CD4-positive, alpha-beta T cell treated with Interleukin-21 for 1 hour (primary cell): ENCODE data around the gene FUNDC1.
"Not testable (repeated sequence)": the region's sequence is repeated elsewhere in the genome, so short reads cannot be mapped to it uniquely, and the experiment has no call there.

Source experiments
- DNase-seq: peaks from one replicate; pipeline ENCODE4 v3.0.0-alpha.2; 2020

FUNDC1 gene

DNA sequence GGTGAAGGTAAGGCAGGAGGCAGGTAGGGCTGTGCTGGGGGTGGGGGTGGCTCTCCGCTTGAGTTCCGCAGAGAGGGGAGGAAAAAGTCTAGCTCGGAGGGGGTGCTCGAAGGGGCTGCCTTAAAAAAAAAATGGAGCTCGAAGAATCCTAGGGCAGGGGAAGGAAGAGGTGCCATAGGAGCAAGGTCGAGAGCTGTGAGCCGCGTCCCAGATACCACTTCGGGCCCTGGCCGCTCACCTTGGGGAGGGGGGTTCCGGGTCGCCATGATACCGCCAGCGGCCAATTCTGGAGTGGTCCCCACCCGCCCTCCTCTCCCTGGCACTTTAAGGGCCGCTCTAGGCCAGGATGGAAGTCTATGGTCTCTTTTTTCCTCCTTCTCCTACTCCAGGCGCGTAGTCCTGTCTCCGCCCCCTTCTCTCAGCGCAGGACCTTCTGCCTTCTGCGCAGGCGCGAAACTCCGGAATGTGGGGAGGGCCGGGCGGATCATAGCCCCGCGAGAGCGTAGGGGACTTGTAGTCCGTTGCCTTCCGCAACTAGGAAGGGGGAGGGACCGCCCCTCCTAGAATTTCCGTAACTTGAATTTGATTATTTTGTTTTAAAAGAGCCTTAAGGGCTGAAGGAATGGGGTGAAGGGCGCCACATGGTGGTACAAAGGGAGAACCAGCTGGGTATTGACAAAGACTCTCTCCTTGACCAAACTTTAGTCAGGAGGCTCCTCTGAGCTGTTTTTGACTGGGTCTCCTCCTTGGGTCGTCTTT, at the start of gene FUNDC1:
TSS of gene FUNDC1 (minus strand) at position 293 of the 759 bp plus-strand sequence. CDS start at position 266, 27 bp downstream.
- DNase-seq = peak; percentile 94

- no peak for DNase-seq
Measured at GRCh38 chrX:44585866-44586265, 43.2 kb upstream of the FUNDC1 start.

DNA sequence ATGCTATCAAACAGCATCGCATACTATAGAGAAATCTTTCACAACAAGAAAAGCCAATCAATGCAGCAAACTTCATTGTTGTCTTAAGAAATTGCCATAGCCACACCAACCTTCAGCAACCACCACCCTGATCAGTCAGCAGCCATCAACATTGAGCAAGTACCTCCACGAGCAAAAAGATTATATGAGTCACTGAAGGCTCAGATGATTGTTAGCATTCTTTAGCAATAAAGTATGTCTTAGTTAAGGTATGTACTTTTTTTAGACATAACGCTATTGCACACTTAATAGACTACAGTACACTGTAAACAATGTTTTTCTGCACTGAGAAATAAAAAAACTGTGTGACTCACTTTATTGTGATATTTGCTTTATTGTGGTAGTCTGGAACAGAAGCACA, 37.8 kb upstream of the FUNDC1 start:
- no peak for DNase-seq

DNA sequence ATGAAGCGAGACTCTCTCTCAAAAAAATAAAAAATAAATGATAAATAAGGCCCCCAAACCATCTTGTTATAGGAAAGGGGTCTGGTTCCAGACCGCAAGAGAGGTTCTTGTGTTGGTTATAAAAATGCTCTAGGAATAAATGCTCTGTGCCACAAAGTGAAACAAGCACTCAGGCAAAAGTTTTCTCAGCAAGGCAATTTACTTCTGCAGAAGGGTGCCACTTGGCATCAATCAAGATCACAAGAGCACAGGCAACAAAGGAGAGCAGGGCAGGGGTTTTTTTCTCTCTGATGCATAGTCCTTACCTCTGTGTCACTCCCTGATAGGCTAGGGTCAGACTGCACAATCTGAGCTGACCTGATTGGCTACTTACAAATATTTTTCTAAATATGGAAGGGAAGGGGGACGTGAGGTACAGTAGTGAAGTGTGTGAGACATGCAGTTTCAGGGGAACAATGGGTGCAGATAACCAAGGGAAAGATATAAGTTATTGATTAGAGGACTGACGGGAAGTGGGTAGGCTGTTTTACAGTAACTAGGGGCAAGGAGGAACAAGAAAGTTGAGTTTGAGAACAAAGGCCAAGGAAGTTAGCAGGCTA, 29.8 kb upstream of the FUNDC1 start:
- no peak for DNase-seq

DNA sequence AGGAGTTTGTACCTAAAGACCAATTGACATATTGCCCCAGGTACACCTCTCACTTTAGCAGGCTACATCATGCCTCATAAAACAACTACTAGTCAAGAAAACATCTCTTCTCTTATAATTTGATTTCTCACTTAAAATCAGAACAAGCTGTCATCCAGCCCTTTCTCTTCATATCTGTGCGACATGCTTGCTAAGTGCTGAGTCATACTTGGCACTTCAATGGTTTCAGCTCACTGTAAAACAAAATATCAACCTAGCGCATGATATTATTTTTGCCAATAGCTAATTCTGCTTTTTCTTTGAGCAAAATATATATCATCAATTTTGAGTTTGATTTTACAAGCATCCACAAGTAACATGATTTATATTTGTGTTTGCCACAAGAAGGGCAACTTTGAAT, 27.9 kb upstream of the FUNDC1 start:
- DNase-seq = no peak

GRCh38 chrX:44569122-44569521, 26.5 kb upstream of the FUNDC1 start:
- DNase-seq = no peak

- no peak for DNase-seq
Measured at GRCh38 chrX:44568196-44568595, 25.5 kb upstream of the FUNDC1 start.

GRCh38 chrX:44561896-44562295, 19.2 kb upstream of the FUNDC1 start:
- not testable (repeated sequence) for DNase-seq

DNA sequence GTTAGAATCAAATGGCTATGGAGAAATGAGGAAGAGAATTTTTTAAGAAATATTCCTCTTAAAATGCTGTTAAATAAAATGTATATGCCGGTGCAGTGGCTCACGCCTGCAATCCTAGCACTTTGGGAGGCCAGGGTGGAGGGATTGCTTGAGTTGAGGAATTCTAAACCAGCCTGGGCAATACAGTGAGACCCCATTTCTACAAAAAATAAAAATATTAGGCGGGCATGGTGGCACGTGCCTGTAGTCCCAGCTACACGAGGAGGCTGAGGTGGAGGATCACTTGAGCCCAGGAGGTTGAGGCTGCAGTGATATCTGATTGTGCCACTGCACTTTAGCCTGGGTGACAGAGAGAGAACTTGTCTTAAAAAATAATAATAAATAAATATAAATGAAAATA, 7.9 kb upstream of the FUNDC1 start:
- DNase-seq = no peak

DNA sequence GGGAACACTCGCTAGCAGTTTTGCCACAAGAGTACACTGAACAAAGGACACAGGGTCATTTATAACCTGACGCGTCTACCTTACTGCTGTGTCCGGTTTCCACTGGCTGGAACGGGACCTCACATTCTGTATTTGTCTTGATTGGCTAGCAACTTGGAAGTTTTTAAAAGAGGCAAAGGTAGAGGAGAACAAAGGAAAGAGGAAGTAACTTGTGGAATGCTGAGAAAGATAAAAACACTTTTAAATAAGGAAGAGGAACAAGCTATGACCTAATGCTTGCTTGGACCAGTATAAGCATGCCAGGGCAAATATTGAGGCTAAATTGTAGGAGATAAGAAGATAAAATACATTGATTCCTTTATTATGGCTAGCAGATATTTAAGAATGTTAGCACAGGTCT, 2.8 kb upstream of the FUNDC1 start:
- not testable (repeated sequence) for DNase-seq

DNA sequence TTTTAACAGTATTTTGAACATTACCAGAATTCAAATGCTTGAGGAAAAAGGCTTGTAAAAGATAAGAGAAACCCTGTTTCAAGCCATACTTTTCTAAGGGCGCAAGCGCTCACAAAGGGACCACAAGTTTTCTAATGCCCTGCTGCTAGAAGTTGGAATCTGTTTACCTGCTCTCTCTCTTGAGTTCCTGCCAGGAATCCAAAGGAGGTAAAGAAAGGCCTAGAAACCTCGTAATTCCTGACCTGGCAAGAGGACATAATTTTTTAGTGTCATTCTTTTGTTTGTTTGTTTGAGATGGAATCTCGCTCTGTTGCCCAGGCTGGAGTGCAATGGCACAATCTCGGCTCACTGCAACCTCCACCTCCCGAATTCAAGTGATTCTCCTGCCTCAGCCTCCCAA, 1.4 kb upstream of the FUNDC1 start:
- no peak for DNase-seq

DNA sequence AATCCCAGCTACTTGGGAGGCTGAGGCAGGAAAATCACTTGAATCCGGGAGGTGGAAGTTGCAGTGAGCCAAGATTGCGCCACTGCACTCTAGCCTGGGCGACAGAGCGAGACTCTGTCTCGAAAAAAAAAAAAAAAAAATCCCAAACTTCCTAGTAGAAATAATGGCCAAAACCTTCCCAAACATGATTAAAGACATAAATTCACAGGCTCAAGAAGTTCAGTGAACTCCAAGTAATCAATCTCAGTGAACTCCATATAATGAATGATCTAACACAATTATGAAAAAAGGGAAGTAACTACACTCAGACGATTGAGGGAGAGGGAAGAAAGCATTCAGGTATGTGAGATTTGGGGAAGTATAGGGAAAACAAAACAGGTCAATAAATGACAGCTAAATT, 6.5 kb downstream of the FUNDC1 start:
- no peak for DNase-seq

DNA sequence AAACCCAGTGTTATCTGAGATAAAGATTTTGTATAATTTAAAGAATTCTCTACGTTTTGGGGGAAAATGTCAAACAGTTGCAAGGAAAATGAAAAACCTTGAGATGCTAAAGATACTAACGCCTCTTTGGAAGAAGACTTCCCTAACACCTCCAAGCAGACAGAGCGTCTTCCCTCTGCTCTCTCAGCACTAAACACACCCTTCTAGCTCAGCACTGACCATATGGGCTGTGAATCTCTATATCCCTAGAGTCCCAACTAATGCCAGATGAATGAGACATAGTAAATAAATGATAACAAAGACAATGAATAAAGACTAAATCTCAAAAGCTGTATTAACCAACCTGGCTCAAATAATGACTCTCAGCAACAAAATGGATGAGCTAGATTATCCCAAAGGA, 13.3 kb downstream of the FUNDC1 start:
- DNase-seq = no peak

GRCh38 chrX:44514272-44514671, 28.4 kb downstream of the FUNDC1 start:
- no peak for DNase-seq

- no peak for DNase-seq
Measured at GRCh38 chrX:44507292-44507691, 35.4 kb downstream of the FUNDC1 start.

- DNase-seq = no peak
Measured at GRCh38 chrX:44506678-44507077, 36.0 kb downstream of the FUNDC1 start.

DNA sequence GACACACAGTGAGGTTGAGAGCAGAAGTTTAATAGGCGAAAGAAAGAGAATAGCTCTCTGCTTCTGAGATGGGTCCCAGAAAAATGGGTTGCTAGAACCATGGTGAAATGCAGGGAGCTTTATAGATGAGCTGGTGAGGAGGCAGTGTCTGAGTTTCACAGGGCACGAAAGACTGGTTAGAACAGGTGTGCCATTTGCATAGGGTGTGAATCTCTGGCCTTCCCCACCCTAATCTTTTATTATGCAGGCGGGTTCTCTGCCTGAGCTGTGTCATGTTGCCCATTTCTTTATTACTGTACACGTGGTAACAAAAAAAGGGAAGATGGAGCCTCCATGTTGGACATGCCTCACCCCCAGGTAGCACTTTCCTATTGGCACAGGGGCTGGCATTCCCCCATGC, 39.1 kb downstream of the FUNDC1 start:
- no peak for DNase-seq

DNA sequence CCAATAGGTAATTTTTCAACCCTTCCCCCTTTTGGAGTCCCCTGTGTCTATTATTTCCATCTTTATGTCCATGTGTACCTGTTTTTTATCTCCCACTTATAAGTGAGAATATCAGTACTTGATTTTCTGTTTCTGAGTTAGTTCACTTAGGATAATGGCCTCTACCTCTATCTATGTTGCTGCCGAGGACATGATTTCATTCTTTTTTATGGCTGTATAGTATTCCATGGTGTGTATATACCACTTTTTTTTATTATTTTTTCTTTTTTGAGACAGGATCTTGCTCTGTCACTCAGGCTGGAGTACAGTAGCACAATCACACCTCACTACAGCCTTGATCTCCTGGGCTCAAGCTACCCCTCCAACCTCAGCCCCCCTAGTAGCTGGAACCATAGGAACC, 47.6 kb downstream of the FUNDC1 start:
- DNase-seq = no peak

DNA sequence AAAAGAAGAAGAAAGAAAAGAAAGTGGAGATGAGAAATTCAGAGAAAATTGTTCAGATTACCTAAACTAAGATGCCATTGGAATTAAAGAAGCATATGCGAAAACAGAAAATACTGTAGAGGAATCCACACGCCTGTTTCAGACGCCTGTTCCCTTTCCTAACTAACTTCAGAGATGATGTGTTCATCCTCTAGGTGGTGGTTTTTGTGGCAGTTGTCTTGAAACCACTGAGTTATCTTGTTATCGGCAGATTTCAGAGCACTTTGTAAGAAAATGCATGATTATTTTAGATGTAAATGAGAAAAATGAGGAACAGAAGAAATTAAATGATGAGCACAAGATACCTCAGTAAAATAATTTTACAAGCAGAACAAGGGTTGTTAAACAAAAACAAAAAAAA, 48.3 kb downstream of the FUNDC1 start:
- DNase-seq = no peak

GRCh38 chrX:44489515-44489914, 53.1 kb downstream of the FUNDC1 start:
- no peak for DNase-seq

- no peak for DNase-seq
Measured at GRCh38 chrX:44484607-44485146, 58.0 kb downstream of the FUNDC1 start.

GRCh38 chrX:44483965-44484606, 58.6 kb downstream of the FUNDC1 start:
- DNase-seq = no peak

- DNase-seq = no peak
Measured at GRCh38 chrX:44482575-44482974, 60.1 kb downstream of the FUNDC1 start.

- no peak for DNase-seq
Measured at GRCh38 chrX:44480591-44480990, 62.1 kb downstream of the FUNDC1 start.
